HepG2 (cell line): ENCODE measurements around the gene ZNF331. TPM values are rescaled to one million over a fixed set of nuclear protein-coding genes. Genes with fewer than 3 reads are reported as not detected.
A peak's percentile ranks its signal among the peaks of the same experiment; 100 is the strongest.

ENCODE experiments used
- CENPT ChIP-seq: sonication (generic); formaldehyde crosslinking; IDR thresholded peaks from 2 replicates; pipeline ENCODE4 v1.8.0; 2022; ENCODE audit warnings: low read depth, mild to moderate bottlenecking, moderate library complexity, missing genetic modification reagents
- EEA1 ChIP-seq: sonication (generic); formaldehyde crosslinking; IDR thresholded peaks from 2 replicates; pipeline ENCODE4 v1.5.1; 2020; ENCODE audit warnings: mild to moderate bottlenecking, missing genetic modification reagents, borderline replicate concordance
- FOXP1 ChIP-seq, 2 experiments: fragments of 450-650 bp in 1 of 2; IDR thresholded peaks; 2 replicates each; pipeline ENCODE4 v1.6.1; 2017 to 2018; ENCODE audit warnings: antibody characterized with exemption in 1 of 2
- HIVEP1 ChIP-seq: sonication (generic); formaldehyde crosslinking; IDR thresholded peaks from 2 replicates; pipeline ENCODE4 v1.4.0; 2020; ENCODE audit warnings: mild to moderate bottlenecking, missing genetic modification reagents
- MXD3 ChIP-seq: IDR thresholded peaks from 2 replicates; pipeline ENCODE4 v1.6.1; 2016; ENCODE audit warnings: mild to moderate bottlenecking, missing biosample characterization, missing genetic modification reagents
- SRSF4 ChIP-seq: fragments of 200-400 bp; formaldehyde crosslinking; IDR thresholded peaks from one replicate; pipeline ENCODE4 v1.6.1; 2018; ENCODE audit warnings: mild to moderate bottlenecking, low read depth, low read length, moderate library complexity; ENCODE audit not compliant: poor library complexity, severe bottlenecking
- ZFP91 ChIP-seq: sonication (generic); formaldehyde crosslinking; IDR thresholded peaks from 2 replicates; pipeline ENCODE4 v1.9.0; 2022; ENCODE audit warnings: missing genetic modification reagents, mild to moderate bottlenecking, borderline replicate concordance
- ZIK1 ChIP-seq: sonication (generic); formaldehyde crosslinking; IDR thresholded peaks from 2 replicates; pipeline ENCODE4 v1.5.0; 2020; ENCODE audit warnings: mild to moderate bottlenecking, low read depth, missing genetic modification reagents, borderline replicate concordance
- ZNF280B ChIP-seq: sonication (generic); formaldehyde crosslinking; IDR thresholded peaks from 2 replicates; pipeline ENCODE4 v1.5.0; 2020; ENCODE audit warnings: missing genetic modification reagents, mild to moderate bottlenecking, borderline replicate concordance
- ZNF414 ChIP-seq: sonication (generic); formaldehyde crosslinking; IDR thresholded peaks from 2 replicates; pipeline ENCODE4 v1.5.0; 2020; ENCODE audit warnings: missing genetic modification reagents
- ZNF614 ChIP-seq: IDR thresholded peaks from 2 replicates; pipeline ENCODE4 v1.6.1; 2018; ENCODE audit warnings: missing biosample characterization, missing genetic modification reagents, inconsistent platforms, borderline replicate concordance
- ZNF629 ChIP-seq: sonication (generic); formaldehyde crosslinking; conservative IDR thresholded peaks from 2 replicates; pipeline ENCODE4 v1.5.0; 2020; ENCODE audit warnings: missing genetic modification reagents
- ZNF792 ChIP-seq: IDR thresholded peaks from 2 replicates; pipeline ENCODE4 v1.6.1; 2016
- ZSCAN12 ChIP-seq: sonication (generic); formaldehyde crosslinking; IDR thresholded peaks from 2 replicates; pipeline ENCODE4 v1.9.0; 2021; ENCODE audit warnings: mild to moderate bottlenecking, missing genetic modification reagents
- polyA plus RNA-seq, 8 experiments: library from polyadenylated mRNA; depleted of rRNA in 3 of 8; stranded (reverse) in 7 of 8; unstranded in 1 of 8; fragments of >200 nt; fragmentation: Illumina TruSeq in 4 of 8; extraction: Trizol in 4 of 8; gene quantifications; 2 replicates each; pipeline versions ENCODE4 v1.2.1 to v1.2.3, GENCODE V29; 2011 to 2016; ENCODE audit warnings: low read depth in 4 of 8, missing spikeins in 1 of 8, mixed read lengths in 1 of 8; ENCODE audit not compliant: insufficient read depth in 1 of 8
- total RNA-seq, 5 experiments: library from RNA; depleted of rRNA; stranded (reverse); fragments of >200 nt; fragmentation: Illumina TruSeq; extraction: Trizol; gene quantifications; 2 replicates each; pipeline ENCODE4 v1.2.3, GENCODE V29; 2016; ENCODE audit warnings: low read depth in 1 of 5
- TF ChIP-seq, protein P1 (sequence below): sonication (generic); formaldehyde crosslinking; IDR thresholded peaks from 2 replicates; pipeline ENCODE4 v1.4.0; 2020; ENCODE audit warnings: missing genetic modification reagents
- TF ChIP-seq, protein P2 (sequence below): sonication (generic); formaldehyde crosslinking; IDR thresholded peaks from 2 replicates; pipeline ENCODE4; 2020; ENCODE audit warnings: missing genetic modification reagents, mild to moderate bottlenecking, borderline replicate concordance

Gene ZNF331
- total and polyA plus RNA-seq, 2 of the 13 experiments (the other 11 are each of a cell fraction or from before 2014, with no cell fraction given) = 8.2 to 13.3 TPM

- TF ChIP-seq ZNF414 = peak; percentile 57; the same call in 1 of the 2 replicates
- TF ChIP-seq ZNF614 (CRISPR knock-in tag) = peak; percentile 71; the same call in 1 of the 2 replicates
- peak; percentile 53; the same call in 1 of the 2 replicates for TF ChIP-seq ZNF792 (CRISPR knock-in tag)
- no peak for TF ChIP-seq FOXP1 (IDR thresholded peaks at IDR 0.05)
- TF ChIP-seq FOXP1 (CRISPR knock-in tag; IDR thresholded peaks at IDR 0.05) = peak; percentile 83
- no peak for TF ChIP-seq ZIK1 (CRISPR knock-in tag)
- peak; percentile 53; the same call in 1 of the 2 replicates for TF ChIP-seq HIVEP1 (CRISPR knock-in tag)
- no peak for TF ChIP-seq CENPT (CRISPR knock-in tag)
- no peak for TF ChIP-seq SRSF4
- peak; percentile 90 for TF ChIP-seq ZNF629 (CRISPR knock-in tag)
- no peak for TF ChIP-seq MXD3 (CRISPR knock-in tag)
- TF ChIP-seq ZNF280B = no peak
- TF ChIP-seq, protein P1, sequence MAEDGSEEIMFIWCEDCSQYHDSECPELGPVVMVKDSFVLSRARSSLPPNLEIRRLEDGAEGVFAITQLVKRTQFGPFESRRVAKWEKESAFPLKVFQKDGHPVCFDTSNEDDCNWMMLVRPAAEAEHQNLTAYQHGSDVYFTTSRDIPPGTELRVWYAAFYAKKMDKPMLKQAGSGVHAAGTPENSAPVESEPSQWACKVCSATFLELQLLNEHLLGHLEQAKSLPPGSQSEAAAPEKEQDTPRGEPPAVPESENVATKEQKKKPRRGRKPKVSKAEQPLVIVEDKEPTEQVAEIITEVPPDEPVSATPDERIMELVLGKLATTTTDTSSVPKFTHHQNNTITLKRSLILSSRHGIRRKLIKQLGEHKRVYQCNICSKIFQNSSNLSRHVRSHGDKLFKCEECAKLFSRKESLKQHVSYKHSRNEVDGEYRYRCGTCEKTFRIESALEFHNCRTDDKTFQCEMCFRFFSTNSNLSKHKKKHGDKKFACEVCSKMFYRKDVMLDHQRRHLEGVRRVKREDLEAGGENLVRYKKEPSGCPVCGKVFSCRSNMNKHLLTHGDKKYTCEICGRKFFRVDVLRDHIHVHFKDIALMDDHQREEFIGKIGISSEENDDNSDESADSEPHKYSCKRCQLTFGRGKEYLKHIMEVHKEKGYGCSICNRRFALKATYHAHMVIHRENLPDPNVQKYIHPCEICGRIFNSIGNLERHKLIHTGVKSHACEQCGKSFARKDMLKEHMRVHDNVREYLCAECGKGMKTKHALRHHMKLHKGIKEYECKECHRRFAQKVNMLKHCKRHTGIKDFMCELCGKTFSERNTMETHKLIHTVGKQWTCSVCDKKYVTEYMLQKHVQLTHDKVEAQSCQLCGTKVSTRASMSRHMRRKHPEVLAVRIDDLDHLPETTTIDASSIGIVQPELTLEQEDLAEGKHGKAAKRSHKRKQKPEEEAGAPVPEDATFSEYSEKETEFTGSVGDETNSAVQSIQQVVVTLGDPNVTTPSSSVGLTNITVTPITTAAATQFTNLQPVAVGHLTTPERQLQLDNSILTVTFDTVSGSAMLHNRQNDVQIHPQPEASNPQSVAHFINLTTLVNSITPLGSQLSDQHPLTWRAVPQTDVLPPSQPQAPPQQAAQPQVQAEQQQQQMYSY (CRISPR knock-in tag) = 0 out of 2 replicates have a peak, but pooled peaks have one; percentile 25
- peak; percentile 45; the same call in 1 of the 2 replicates for TF ChIP-seq ZFP91 (CRISPR knock-in tag)
- no peak for TF ChIP-seq ZSCAN12 (CRISPR knock-in tag)
- TF ChIP-seq, protein P2, sequence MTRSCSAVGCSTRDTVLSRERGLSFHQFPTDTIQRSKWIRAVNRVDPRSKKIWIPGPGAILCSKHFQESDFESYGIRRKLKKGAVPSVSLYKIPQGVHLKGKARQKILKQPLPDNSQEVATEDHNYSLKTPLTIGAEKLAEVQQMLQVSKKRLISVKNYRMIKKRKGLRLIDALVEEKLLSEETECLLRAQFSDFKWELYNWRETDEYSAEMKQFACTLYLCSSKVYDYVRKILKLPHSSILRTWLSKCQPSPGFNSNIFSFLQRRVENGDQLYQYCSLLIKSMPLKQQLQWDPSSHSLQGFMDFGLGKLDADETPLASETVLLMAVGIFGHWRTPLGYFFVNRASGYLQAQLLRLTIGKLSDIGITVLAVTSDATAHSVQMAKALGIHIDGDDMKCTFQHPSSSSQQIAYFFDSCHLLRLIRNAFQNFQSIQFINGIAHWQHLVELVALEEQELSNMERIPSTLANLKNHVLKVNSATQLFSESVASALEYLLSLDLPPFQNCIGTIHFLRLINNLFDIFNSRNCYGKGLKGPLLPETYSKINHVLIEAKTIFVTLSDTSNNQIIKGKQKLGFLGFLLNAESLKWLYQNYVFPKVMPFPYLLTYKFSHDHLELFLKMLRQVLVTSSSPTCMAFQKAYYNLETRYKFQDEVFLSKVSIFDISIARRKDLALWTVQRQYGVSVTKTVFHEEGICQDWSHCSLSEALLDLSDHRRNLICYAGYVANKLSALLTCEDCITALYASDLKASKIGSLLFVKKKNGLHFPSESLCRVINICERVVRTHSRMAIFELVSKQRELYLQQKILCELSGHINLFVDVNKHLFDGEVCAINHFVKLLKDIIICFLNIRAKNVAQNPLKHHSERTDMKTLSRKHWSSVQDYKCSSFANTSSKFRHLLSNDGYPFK = no peak
- TF ChIP-seq EEA1 (CRISPR knock-in tag) = no peak
Observed at GRCh38 chr19:53507523-53508442, 30.2 kb upstream of the ZNF331 start (continued).
